Gastroesophageal sphincter (tissue), 4 donors: Measurements from ENCODE around the gene RBM15. TPM values are rescaled to one million over a fixed set of nuclear protein-coding genes. Genes with fewer than 3 reads are reported as not detected.

Source experiments
- ATAC-seq: fragments of 150-250 bp; one replicate; pipeline ENCODE4 v1.9.1; 2016; ENCODE audit warnings: mild to moderate bottlenecking, moderate library complexity
- H3K27ac ChIP-seq, 4 donors: fragments of 200-600 bp; sonication (generic) in 3 of 4; 1 replicate in 3 of 4; 2 replicates in 1 of 4; pipeline ENCODE4 v1.5.1; 2016 to 2019
- H3K27me3 ChIP-seq: fragments of 200-600 bp; sonication (generic); one replicate; pipeline ENCODE4 v1.5.1; 2019
- H3K36me3 ChIP-seq, 2 donors: fragments of 200-600 bp; sonication (generic); one replicate each; pipeline ENCODE4 v1.5.1; 2019; ENCODE audit warnings: control low read depth in 1 of 2
- H3K4me1 ChIP-seq, 3 donors: fragments of 200-600 bp; sonication (generic); 1 replicate in 2 of 3; 2 replicates in 1 of 3; pipeline ENCODE4 v1.5.1; 2016 to 2019; ENCODE audit warnings: control low read depth in 2 of 3
- H3K4me3 ChIP-seq, 2 donors: fragments of 200-600 bp; sonication (generic); one replicate each; pipeline ENCODE4 v1.5.1; 2019; ENCODE audit warnings: mild to moderate bottlenecking in 1 of 2, moderate library complexity in 1 of 2
- H3K9me3 ChIP-seq, 3 donors: fragments of 200-600 bp; sonication (generic); one replicate each; pipeline ENCODE4 v1.5.1; 2017 to 2019; ENCODE audit warnings: control low read depth in 2 of 3
- CTCF ChIP-seq, 4 experiments: fragments of 200-600 bp in 2 of 4; fragments of 450-650 bp in 2 of 4; sonication (generic) in 1 of 4; IDR thresholded peaks; one replicate each; pipeline ENCODE4 v1.5.1; 2017 to 2019; ENCODE audit warnings: antibody characterized with exemption in 4 of 4, mild to moderate bottlenecking in 2 of 4, moderate library complexity in 2 of 4
- EP300 ChIP-seq: sonication (generic); formaldehyde crosslinking; IDR thresholded peaks from one replicate; pipeline ENCODE4 v1.6.1; 2017; ENCODE audit warnings: antibody characterized with exemption, mild to moderate bottlenecking
- POLR2A ChIP-seq, 2 donors: fragments of 450-650 bp; IDR thresholded peaks; one replicate each; pipeline ENCODE4 v1.6.1; 2017; ENCODE audit warnings: antibody characterized with exemption in 2 of 2, mild to moderate bottlenecking in 2 of 2, moderate library complexity in 1 of 2
- POLR2AphosphoS5 ChIP-seq: sonication (generic); formaldehyde crosslinking; IDR thresholded peaks from one replicate; pipeline ENCODE4 v1.6.1; 2017; ENCODE audit warnings: antibody characterized with exemption
- WGBS, 2 donors: methylation state at CpG; one replicate each; pipeline ENCODE4 v1.1.5; 2018; ENCODE audit warnings: low coverage in 1 of 2; 5-methylcytosine and 5-hydroxymethylcytosine counted together
- total RNA-seq, 4 donors: library from RNA; depleted of rRNA; stranded (reverse); fragments of >200 nt; gene quantifications; one replicate each; pipeline ENCODE4 v1.1.0, GENCODE V29; 2016

Gene RBM15
- total RNA-seq, 4 donors from 2014 or later: 16.7 to 36.9 (median 30.2) TPM

GRCh38 chr1:110393691-110394492, 54.7 kb downstream of the RBM15 start:
- Histone ChIP-seq H3K27me3 (no peaks in the 10 kb centered on the region), H3K9me3 (no peaks in the 10 kb centered on the region), H3K36me3 (peaks cover 0 to 47% of the 10 kb centered on the region in 2 donors), H3K27ac (no peak overlapping the region), H3K4me1 (peaks cover 3 to 30% (median 5%) of the 10 kb centered on the region in 3 donors), H3K4me3 (no peak overlapping the region)
- 40 to 63% methylated on average over 3 of the region's 3 CpGs for WGBS, 2 donors
- no peak for ATAC-seq
- TF ChIP-seq POLR2A (IDR thresholded peaks at IDR 0.05) (no peak), POLR2AphosphoS5 (no peak), EP300 (no peak), CTCF (IDR thresholded peaks at IDR 0.05) (no peak)

GRCh38 chr1:110394493-110394820, 55.3 kb downstream of the RBM15 start:
- 90 to 92% methylated on average over 2 to 3 of the region's 3 CpGs for WGBS, 2 donors
- Histone ChIP-seq H3K27me3 (no peaks in the 10 kb centered on the region), H3K36me3 (peaks cover 0 to 48% of the 10 kb centered on the region in 2 donors), H3K4me1 (peaks cover 3 to 24% (median 3%) of the 10 kb centered on the region in 3 donors), H3K27ac (no peak overlapping the region), H3K4me3 (no peak overlapping the region), H3K9me3 (no peaks in the 10 kb centered on the region)
- ATAC-seq: no peak
- TF ChIP-seq CTCF (IDR thresholded peaks at IDR 0.05) (no peak), POLR2A (IDR thresholded peaks at IDR 0.05) (no peak), EP300 (no peak), POLR2AphosphoS5 (no peak)

Other genes starting within 250 kb of the RBM15 start
- gene UBL4B, start 226.9 kb upstream of the RBM15 start, total RNA-seq: under 1 TPM in 2 of 4 donors, not detected in 2; 0.27 to 0.67 TPM
- 1 to 10 TPM in 2 of 4 donors, under 1 TPM in 2; under 0.01 to 1.7 (median 0.91) TPM for gene SLC6A17, start 188.9 kb upstream of the RBM15 start, total RNA-seq
- gene KCNC4, start 129.1 kb upstream of the RBM15 start, total RNA-seq: 10 to 100 TPM in 3 of 4 donors, 1 to 10 TPM in 1; 9.0 to 16.0 (median 13.4) TPM
- 10 to 100 TPM; 10.5 to 16.9 (median 15.2) TPM for gene SLC16A4, start 51.6 kb downstream of the RBM15 start, total RNA-seq
- 100 to 1,000 TPM in 2 of 4 donors, 10 to 100 TPM in 2; 72.5 to 126 (median 101) TPM for gene LAMTOR5, start 68.3 kb downstream of the RBM15 start, total RNA-seq
- 1 to 10 TPM in 1 of 4 donors, not detected in 3; 1.1 TPM for gene PROK1, start 111.8 kb downstream of the RBM15 start, total RNA-seq
- not detected for gene KCNA10, start 179.8 kb downstream of the RBM15 start, total RNA-seq